Transverse colon (tissue), 4 donors: ENCODE data around the gene OTOGL.

Experiments used
- EP300 ChIP-seq: sonication (generic); formaldehyde crosslinking; IDR thresholded peaks from one replicate; pipeline ENCODE4 v1.6.1; 2017; ENCODE audit warnings: antibody characterized with exemption, low read depth
- POLR2A ChIP-seq: fragments of 450-650 bp; IDR thresholded peaks from one replicate; pipeline ENCODE4 v1.6.1; 2016; ENCODE audit warnings: antibody characterized with exemption, mild to moderate bottlenecking, moderate library complexity
- POLR2AphosphoS5 ChIP-seq, 3 donors: sonication (generic); formaldehyde crosslinking; IDR thresholded peaks; one replicate each; pipeline ENCODE4 v1.6.1; 2016; ENCODE audit warnings: antibody characterized with exemption in 3 of 3
- TF ChIP-seq, protein P1 (sequence below), 5 experiments: fragments of 200-600 bp in 3 of 5; fragments of 450-650 bp in 2 of 5; sonication (generic) in 3 of 5; IDR thresholded peaks; 1 replicate in 2 of 5; 2 replicates in 3 of 5; pipeline ENCODE4 v1.5.1; 2016 to 2017; ENCODE audit warnings: antibody characterized with exemption in 5 of 5, inconsistent platforms in 3 of 5, mild to moderate bottlenecking in 2 of 5, moderate library complexity in 1 of 5

- no peak for TF ChIP-seq EP300
- TF ChIP-seq, protein P1, sequence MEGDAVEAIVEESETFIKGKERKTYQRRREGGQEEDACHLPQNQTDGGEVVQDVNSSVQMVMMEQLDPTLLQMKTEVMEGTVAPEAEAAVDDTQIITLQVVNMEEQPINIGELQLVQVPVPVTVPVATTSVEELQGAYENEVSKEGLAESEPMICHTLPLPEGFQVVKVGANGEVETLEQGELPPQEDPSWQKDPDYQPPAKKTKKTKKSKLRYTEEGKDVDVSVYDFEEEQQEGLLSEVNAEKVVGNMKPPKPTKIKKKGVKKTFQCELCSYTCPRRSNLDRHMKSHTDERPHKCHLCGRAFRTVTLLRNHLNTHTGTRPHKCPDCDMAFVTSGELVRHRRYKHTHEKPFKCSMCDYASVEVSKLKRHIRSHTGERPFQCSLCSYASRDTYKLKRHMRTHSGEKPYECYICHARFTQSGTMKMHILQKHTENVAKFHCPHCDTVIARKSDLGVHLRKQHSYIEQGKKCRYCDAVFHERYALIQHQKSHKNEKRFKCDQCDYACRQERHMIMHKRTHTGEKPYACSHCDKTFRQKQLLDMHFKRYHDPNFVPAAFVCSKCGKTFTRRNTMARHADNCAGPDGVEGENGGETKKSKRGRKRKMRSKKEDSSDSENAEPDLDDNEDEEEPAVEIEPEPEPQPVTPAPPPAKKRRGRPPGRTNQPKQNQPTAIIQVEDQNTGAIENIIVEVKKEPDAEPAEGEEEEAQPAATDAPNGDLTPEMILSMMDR (IDR thresholded peaks at IDR 0.05): no peak
- TF ChIP-seq POLR2AphosphoS5 (IDR thresholded peaks at IDR 0.05): no peak
- TF ChIP-seq POLR2A: no peak
These were observed 69.6 kb downstream of the OTOGL start for GRCh38 chr12:80168936-80169335.
